Tracheal epithelial cell (primary cell): Measurements from ENCODE around the gene PCMT1. TPM values are rescaled to one million over a fixed set of nuclear protein-coding genes. Genes with fewer than 3 reads are reported as not detected.

Experiments used
- total RNA-seq: library from RNA; depleted of rRNA; stranded (reverse); fragments of >200 nt; gene quantifications from 2 replicates; pipeline ENCODE4 v1.2.1, GENCODE V29; 2014

PCMT1 gene
- 129 and 183 TPM in 2 replicates for total RNA-seq

GRCh38 chr6:149749594-149750135, at the start of gene PCMT1:
PCMT1 (plus strand) TSS chr6:149749741; CDS start chr6:149749902, 161 bp downstream.

GRCh38 chr6:149717588-149718458, 31.7 kb upstream of the PCMT1 start, which contains the start of gene LATS1:
LATS1 (minus strand) TSS chr6:149718101; CDS start chr6:149702126, 15,975 bp downstream.

DNA sequence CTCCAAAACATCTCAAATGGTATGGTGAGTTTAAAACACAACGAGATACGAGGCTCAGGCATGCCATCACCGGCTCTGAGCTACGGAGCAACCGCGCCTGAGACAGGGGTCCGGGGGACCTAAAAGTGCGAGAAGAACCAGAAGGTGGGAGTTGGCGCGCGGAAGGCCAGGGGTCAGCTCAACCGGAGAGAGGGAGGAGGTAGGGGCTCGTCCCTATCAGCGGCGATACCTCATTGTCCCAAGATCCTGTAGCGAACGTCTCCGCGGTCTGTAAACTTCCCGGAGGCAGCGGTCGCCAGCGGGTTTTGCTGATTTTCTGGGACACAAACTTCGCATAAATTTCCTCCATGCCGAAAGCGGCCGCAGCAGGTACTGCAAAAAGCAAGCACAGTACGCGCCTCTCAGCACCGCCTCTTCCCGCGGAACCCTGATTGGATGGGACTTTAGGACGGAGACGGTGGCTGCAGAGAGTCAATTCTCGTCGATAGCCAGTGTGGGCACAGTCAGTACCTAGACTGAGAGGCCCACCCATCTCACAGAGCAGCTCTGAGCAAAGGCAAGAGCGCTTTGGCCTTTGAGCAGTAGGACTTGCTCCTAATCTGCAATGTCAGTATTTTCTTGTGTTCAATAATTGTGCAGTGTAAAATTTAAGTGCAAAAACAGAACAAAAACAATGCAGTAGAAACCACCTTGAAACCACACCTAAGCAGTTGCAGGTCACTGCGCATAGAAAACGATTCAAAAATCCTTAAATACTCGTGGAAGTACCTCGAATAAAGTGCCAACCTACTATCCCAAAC, 3.2 kb upstream of the PCMT1 start, which contains the start of gene NUP43:
Gene NUP43, minus strand, starts transcription at position 383 of the 800 bp plus-strand sequence. Its CDS starts 34 bp downstream, at position 349.

Other genes starting within 250 kb of the PCMT1 start
- gene PPIL4, start 203.7 kb upstream of the PCMT1 start, total RNA-seq: 21.2 and 21.5 TPM in 2 replicates
- gene GINM1, start 183.4 kb upstream of the PCMT1 start, total RNA-seq: 33.0 and 45.8 TPM in 2 replicates
- 17.5 and 27.5 TPM in 2 replicates for gene KATNA1, start 101.0 kb upstream of the PCMT1 start, total RNA-seq
- 7.2 and 12.4 TPM in 2 replicates for gene LATS1, start 31.6 kb upstream of the PCMT1 start, total RNA-seq
- 19.0 and 19.6 TPM in 2 replicates for gene NUP43, start 3.2 kb upstream of the PCMT1 start, total RNA-seq
- 160 and 262 TPM in 2 replicates for gene LRP11, start 114.6 kb downstream of the PCMT1 start, total RNA-seq
- 6.0 and 16.4 TPM in 2 replicates for gene RAET1E, start 148.4 kb downstream of the PCMT1 start, total RNA-seq
- gene RAET1G, start 173.4 kb downstream of the PCMT1 start, total RNA-seq: 19.5 and 41.3 TPM in 2 replicates
- 3.6 and 11.1 TPM in 2 replicates for gene ULBP2, start 192.3 kb downstream of the PCMT1 start, total RNA-seq
- 0.96 and 1.5 TPM in 2 replicates for gene ULBP1, start 214.2 kb downstream of the PCMT1 start, total RNA-seq